Cardiac septum (tissue), 1 donor: ENCODE data around the gene HNRNPM. TPM values are rescaled to one million over a fixed set of nuclear protein-coding genes. Genes with fewer than 3 reads are reported as not detected.
"Not testable (repeated sequence)": the region's sequence is repeated elsewhere in the genome, so short reads cannot be mapped to it uniquely, and the experiment has no call there.

Source experiments
- DNase-seq: peaks from one replicate; pipeline ENCODE4 v3.0.0-alpha.2; 2020; ENCODE audit warnings: low spot score
- intact Hi-C: fragments of 100-400 bp; cut with DNase I; formaldehyde crosslinking; loops from one replicate; pipeline ENCODE4 v1.14.0; 2022
- long read RNA-seq: library from polyadenylated mRNA; unstranded; transcript quantifications from one replicate; pipeline ENCODE4 v2.0.0, GENCODE V29; 2021
- total RNA-seq: library from RNA; stranded (reverse); fragmentation: NEBNext Ultra II Directional; extraction: Animal tissue kit (Norgen Biotek cat#: 25700); gene quantifications from one replicate; pipeline ENCODE4 v1.2.1, GENCODE V29; 2021
- donor health status: DM: no; HTN: no; CAD: no.

Gene HNRNPM
- 102 TPM for total RNA-seq
- long read RNA-seq, partial matches to known transcripts = 37 of 141 reads
- long read RNA-seq, other reads (novel, unspliced or antisense) = 102 of 141 reads

- intact Hi-C loops = loop anchor here (2.0 to 5.0 kb wide), 2 partner anchors 14 to 33 kb away; partner anchors contain the start of gene MARCHF2
- peak; percentile 100 for DNase-seq
Observed at GRCh38 chr19:8444677-8445487, at the start of gene HNRNPM. TSS of gene HNRNPM (plus strand) at chr19:8444975. CDS start at chr19:8444999, 24 bp downstream.

- DNase-seq = no peak
- intact Hi-C loops = loop anchor here (2.0 kb wide), 1 partner anchor 41 kb away; no protein-coding TSS in a partner anchor
Observed at GRCh38 chr19:8395621-8396082, 49.1 kb upstream of the HNRNPM start.

DNA sequence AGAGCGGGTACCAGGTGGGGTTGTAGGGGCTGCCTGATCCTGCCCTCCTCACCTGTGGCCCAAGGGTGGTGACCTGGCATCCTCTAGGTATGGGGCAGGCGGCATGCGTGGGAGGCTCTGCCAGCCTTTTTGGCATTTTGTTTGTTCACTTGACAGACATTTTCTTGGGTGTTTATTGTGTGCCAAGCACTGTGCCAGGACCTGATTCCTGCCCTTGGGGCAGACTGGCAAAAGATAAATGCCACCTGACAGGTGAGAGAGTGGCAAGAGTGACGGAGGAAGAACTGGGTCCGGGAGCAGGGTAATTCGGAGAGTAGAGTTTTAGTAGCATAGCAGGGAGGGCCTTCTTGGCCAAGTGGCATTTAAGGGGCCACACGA is 48.6 kb upstream of the HNRNPM start:
- intact Hi-C loops = loop anchor here (2.0 kb wide), 1 partner anchor 41 kb away; no protein-coding TSS in a partner anchor
- no peak for DNase-seq

DNA sequence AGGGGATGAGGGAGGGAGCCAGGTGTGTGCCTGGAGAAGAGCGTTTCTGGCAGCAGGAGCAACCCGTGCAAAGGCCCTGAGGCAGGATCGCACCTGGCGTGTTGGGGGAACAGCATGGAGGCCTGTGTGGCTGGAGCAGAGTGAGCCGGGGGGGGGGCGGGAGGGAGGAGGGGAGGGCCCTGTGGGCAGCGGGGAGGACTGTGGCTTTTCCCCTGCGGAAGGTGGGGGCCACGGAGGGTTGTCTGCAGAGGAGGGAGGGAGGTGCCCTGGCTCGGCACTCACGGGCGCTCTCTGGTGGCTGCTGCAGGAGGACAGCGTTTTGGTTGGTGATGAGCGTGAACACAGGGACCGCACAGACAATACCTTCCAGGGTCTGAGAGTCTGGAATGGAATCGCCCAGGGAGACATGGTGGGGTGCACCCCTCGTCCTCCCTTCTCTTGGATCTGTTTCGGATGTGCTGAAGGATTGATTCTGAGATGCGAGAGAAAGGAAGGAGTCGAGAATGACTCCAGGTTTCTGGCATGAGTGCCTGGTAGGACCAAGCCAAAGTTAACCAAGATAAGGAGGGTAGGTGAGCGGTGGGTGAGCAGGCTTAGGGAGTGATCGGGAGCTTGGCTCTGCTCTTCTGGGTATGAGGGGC is 48.1 kb upstream of the HNRNPM start:
- intact Hi-C loops = loop anchor here (2.0 kb wide), 1 partner anchor 42 kb away; no protein-coding TSS in a partner anchor
- DNase-seq = no peak

- DNase-seq = no peak
- intact Hi-C loops = loop anchor here (2.0 kb wide), 1 partner anchor 42 kb away; no protein-coding TSS in a partner anchor
Observed at GRCh38 chr19:8397271-8397670, 47.5 kb upstream of the HNRNPM start.

- DNase-seq = no peak
- intact Hi-C loops = loop anchor here (2.0 kb wide), 1 partner anchor 43 kb away; no protein-coding TSS in a partner anchor
Observed at GRCh38 chr19:8397746-8398310, 46.9 kb upstream of the HNRNPM start.

- intact Hi-C loops = no loop called here
- no peak for DNase-seq
Observed at GRCh38 chr19:8398311-8398771, 46.4 kb upstream of the HNRNPM start.

DNA sequence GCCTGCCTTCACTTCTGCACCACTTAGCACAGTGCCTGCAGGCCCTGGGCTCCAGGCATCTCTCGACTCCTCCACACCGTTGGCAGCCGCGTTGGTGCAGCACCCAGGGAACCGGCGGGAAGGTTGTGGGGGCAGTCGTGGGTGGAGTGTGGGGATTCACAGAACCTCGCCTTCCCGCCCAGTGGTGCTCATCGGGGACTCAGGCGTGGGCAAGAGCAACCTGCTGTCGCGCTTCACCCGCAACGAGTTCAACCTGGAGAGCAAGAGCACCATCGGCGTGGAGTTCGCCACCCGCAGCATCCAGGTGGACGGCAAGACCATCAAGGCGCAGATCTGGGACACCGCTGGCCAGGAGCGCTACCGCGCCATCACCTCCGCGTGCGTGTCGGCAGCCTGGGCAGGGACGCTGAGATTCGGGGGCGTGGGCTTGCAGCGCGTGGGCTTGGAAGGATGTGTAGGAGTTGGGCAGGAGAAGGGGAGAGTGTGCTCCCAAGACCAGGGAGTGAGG is 45.0 kb upstream of the HNRNPM start:
- intact Hi-C loops = no loop called here

DNA sequence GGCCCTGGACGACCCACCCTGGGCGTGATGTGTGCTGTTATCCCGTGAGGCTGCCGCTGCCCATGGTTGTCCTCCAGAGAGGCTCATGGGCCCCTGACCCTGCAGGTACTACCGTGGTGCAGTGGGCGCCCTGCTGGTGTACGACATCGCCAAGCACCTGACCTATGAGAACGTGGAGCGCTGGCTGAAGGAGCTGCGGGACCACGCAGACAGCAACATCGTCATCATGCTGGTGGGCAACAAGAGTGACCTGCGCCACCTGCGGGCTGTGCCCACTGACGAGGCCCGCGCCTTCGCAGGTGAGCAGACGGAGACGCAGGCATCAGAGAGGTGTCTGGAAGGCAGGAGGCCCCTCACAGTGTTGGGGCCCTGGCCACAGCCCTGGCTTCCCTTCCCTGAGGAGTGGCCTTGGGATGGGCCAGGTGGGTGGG is 42.8 kb upstream of the HNRNPM start:
- intact Hi-C loops = no loop called here
- DNase-seq = no peak

More for the DNA sequence above, 45.0 kb upstream of the HNRNPM start:
- DNase-seq = no peak

DNA sequence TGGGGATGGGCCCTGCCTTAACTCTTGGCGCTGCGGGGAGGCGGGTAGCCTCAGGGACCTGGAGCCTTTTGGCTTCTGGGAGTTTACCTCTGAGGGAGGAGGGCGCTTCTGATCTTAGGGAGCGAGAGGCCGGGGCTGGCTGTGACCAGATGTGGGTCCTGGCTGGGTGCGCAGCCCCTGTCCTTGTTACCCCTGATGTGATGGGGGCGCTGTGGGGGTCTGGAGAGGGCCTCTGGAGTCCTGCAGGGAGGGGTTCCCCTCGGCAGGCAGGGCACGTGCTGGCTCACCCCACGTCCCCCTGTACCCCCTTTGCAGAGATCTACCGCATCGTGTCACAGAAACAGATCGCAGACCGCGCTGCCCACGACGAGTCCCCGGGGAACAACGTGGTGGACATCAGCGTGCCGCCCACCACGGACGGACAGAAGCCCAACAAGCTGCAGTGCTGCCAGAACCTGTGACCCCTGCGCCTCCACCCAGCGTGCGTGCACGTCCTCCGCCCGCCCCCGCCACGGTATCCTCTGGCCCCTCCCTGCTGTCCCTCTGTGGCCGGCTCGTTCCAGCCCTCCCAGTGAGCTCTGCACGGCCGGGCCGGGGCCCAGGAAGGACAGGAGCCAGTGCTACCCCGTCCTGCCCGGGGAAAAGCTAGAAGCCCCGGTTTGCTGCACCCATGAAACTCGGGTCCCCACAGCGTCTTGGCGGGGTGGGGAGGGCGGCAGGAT is 41.5 kb upstream of the HNRNPM start:
- intact Hi-C loops = no loop called here
- DNase-seq = no peak

- no peak for DNase-seq
- intact Hi-C loops = no loop called here
Observed at GRCh38 chr19:8403820-8404109, 41.0 kb upstream of the HNRNPM start.

DNA sequence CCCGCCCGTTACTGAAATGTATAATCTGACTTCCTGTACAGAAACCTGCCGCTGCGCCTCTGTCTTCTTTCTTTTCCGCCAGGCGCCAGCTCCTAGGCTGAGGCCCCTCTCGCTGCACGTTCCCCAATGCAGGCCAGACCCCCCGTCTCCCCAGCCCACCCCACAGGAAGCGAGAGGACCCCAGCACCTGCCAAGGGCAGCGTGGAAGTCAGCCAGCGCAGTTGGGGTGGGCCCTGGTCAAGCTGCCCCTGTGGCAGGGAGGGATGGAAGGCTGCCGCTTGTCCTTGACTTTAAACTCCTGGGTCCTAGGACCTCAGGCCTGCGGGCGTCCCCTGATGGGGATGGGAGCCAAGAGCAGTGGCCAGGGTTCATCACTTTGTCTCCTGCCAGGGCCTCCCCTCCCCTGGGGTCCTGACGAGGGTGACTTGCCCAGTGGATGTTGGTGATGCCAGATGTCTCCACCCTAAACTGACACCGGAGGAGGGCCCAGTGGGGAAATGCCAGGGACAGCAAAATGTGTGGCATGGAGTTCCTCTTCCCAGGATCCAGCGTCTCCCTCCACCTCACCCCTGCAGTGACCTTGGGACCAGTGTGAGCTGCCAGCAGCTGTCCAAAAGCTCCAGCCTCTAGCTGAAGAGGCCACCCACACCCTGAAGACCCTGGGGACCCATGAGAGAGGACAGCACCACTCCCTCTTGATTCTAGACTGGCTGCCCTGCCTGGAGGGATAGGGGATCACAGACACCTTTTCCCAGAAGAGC is 40.2 kb upstream of the HNRNPM start:
- DNase-seq = no peak

GRCh38 chr19:8410718-8411117 is 34.1 kb upstream of the HNRNPM start:
- not testable (repeated sequence) for DNase-seq

More for the DNA sequence above, 40.2 kb upstream of the HNRNPM start:
- intact Hi-C loops = no loop called here

GRCh38 chr19:8412783-8413628 is 31.8 kb upstream of the HNRNPM start, which contains the start of gene MARCHF2:
TSS of gene MARCHF2 (plus strand) at chr19:8413305. CDS start at chr19:8421841, 8,536 bp downstream.
- intact Hi-C loops = loop anchor here (5.0 kb wide), 2 partner anchors 34 to 94 kb away; no protein-coding TSS in a partner anchor
- peak; percentile 99 for DNase-seq

More at GRCh38 chr19:8410718-8411117, 34.1 kb upstream of the HNRNPM start:
- intact Hi-C loops = loop anchor here (5.0 kb wide), 2 partner anchors 37 to 97 kb away; no protein-coding TSS in a partner anchor

- intact Hi-C loops = loop anchor here (5.0 kb wide), 2 partner anchors 34 to 94 kb away; no protein-coding TSS in a partner anchor
- no peak for DNase-seq
Observed at GRCh38 chr19:8413629-8413995, 31.2 kb upstream of the HNRNPM start.

- intact Hi-C loops = no loop called here
- DNase-seq = no peak
Observed at GRCh38 chr19:8416796-8417195, 28.0 kb upstream of the HNRNPM start.
